Type B pancreatic cell (in vitro differentiated cells): ENCODE results near the gene C11orf54. TPM values are rescaled to one million over a fixed set of nuclear protein-coding genes. Genes with fewer than 3 reads are reported as not detected.
"Not testable (repeated sequence)": the region's sequence is repeated elsewhere in the genome, so short reads cannot be mapped to it uniquely, and the experiment has no call there.

ENCODE experiments used
- DNase-seq: peaks from one replicate; pipeline ENCODE4 v3.0.0; 2021; ENCODE audit warnings: mixed read lengths; ENCODE audit not compliant: unreplicated experiment; ENCODE audit errors: extremely low spot score
- H3K27ac Mint-ChIP-seq: 2 replicates; pipeline ENCODE4 v1.8.0; 2021; ENCODE audit warnings: mild to moderate bottlenecking, mixed read lengths
- H3K27me3 Mint-ChIP-seq: 2 replicates; pipeline ENCODE4 v1.8.0; 2021; ENCODE audit warnings: mixed read lengths
- H3K36me3 Mint-ChIP-seq: 2 replicates; pipeline ENCODE4 v1.8.0; 2021; ENCODE audit warnings: mixed read lengths
- H3K4me1 Mint-ChIP-seq: one replicate; pipeline ENCODE4 v1.8.0; 2021; ENCODE audit warnings: mixed read lengths; ENCODE audit not compliant: unreplicated experiment
- H3K4me3 Mint-ChIP-seq: 2 replicates; pipeline ENCODE4 v1.8.0; 2021; ENCODE audit warnings: mild to moderate bottlenecking, mixed read lengths
- H3K9me3 Mint-ChIP-seq: 2 replicates; pipeline ENCODE4 v1.8.0; 2021; ENCODE audit warnings: mixed read lengths
- total RNA-seq: library from RNA; stranded (reverse); gene quantifications from 2 replicates; pipeline ENCODE4 v1.2.1, GENCODE V29; 2021; ENCODE audit warnings: low replicate concordance
- TF ChIP-seq, protein P1 (sequence below): fragments of 200-600 bp; sonication (generic); conservative IDR thresholded peaks from 2 replicates; pipeline ENCODE4 v1.5.0; 2021; ENCODE audit warnings: antibody characterized with exemption, mild to moderate bottlenecking

The C11orf54 gene
- total RNA-seq, 1 donor from 2014 or later: 29.9 TPM

DNA sequence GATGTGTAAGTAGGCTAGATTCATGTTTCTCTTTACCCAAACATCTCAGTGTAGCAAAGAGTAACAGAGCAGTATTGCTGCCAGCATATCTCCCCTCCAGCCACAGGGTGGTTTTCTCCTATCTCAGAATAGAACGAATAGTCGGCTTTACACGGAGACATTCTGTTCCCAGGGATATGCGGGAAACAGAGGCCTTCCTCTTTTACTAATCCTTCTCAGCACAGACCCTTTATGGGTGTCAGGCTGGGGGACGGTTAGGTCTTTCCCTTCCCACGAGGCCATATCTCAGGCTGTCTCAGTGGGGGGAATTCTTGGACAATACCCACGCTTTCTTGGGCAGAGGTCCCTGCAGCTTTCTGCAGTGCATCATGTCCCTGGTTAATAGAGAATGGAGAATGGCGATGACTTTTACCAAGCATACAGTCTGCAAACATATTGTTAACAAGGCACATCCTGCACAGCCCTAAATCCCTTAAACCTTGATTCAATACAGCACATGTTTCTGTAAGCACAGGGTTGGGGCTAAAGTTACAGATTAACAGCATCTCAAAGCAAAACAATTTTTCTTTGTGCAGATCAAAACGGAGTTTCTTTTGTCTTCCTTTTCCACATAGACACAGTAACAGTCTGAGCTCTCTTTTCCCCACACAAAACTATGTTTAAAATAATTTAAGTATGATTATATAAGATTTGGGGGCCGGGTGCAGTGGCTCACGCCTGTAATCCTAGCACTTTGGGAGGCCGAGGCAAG is 3.7 kb downstream of the C11orf54 start:
- Mint-ChIP-seq H3K4me3 (peak overlapping the region; percentile 73), H3K27ac (peak overlapping the region; percentile 55), H3K4me1 (peaks cover 12% of the 10 kb centered on the region)
- not testable (repeated sequence) for H3K9me3 Mint-ChIP-seq, H3K27me3 Mint-ChIP-seq, DNase-seq, H3K36me3 Mint-ChIP-seq
- TF ChIP-seq, protein P1, sequence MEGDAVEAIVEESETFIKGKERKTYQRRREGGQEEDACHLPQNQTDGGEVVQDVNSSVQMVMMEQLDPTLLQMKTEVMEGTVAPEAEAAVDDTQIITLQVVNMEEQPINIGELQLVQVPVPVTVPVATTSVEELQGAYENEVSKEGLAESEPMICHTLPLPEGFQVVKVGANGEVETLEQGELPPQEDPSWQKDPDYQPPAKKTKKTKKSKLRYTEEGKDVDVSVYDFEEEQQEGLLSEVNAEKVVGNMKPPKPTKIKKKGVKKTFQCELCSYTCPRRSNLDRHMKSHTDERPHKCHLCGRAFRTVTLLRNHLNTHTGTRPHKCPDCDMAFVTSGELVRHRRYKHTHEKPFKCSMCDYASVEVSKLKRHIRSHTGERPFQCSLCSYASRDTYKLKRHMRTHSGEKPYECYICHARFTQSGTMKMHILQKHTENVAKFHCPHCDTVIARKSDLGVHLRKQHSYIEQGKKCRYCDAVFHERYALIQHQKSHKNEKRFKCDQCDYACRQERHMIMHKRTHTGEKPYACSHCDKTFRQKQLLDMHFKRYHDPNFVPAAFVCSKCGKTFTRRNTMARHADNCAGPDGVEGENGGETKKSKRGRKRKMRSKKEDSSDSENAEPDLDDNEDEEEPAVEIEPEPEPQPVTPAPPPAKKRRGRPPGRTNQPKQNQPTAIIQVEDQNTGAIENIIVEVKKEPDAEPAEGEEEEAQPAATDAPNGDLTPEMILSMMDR: peak; percentile 14

DNA sequence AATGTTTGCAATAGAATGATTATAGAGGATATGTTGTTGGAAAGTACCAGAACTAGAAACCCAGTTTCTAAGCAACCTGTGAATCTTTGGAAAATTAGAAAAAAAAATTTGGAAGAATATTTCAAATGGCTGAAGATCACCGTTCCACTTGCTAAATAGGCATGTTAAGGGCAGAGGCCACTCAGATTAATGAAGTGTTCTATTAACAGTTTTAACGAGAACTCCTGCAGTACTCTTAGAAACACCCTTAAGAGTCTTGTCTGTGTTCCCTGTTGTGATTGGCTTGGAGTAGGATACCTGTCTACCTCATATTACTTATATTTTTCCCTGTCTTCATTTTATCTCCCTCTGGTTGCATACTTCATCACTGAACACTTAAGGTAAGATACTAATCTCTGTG is 4.6 kb downstream of the C11orf54 start:
- no peak overlapping the region for H3K27ac Mint-ChIP-seq
- no peaks in the 10 kb centered on the region for H3K27me3 Mint-ChIP-seq
- DNase-seq: no peak
- peaks cover 3% of the 10 kb centered on the region for H3K36me3 Mint-ChIP-seq
- TF ChIP-seq, protein P1: no peak
- H3K4me3 Mint-ChIP-seq: no peak overlapping the region
- H3K9me3 Mint-ChIP-seq: no peaks in the 10 kb centered on the region
- H3K4me1 Mint-ChIP-seq: peaks cover 12% of the 10 kb centered on the region

DNA sequence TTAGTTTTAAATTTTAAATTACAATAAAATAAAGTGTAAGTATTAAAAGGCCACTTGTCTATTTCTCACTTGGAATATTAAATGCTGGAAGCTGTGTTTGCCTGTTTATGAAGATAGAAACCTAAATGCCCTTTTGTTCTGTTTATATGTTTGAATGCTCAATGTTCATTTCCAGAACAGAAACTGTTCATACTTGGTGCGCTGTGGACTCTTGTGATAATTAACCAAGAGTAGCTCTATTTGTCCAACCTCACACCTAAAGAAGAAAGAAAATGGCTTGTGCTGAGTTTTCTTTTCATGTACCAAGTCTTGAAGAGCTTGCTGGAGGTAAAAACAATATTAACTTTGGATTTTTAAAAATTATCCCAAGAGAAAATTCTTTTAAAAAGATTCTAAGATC is 5.7 kb downstream of the C11orf54 start:
- Mint-ChIP-seq H3K36me3 (peaks cover 4% of the 10 kb centered on the region), H3K9me3 (no peaks in the 10 kb centered on the region), H3K27me3 (no peaks in the 10 kb centered on the region), H3K27ac (no peak overlapping the region), H3K4me3 (no peak overlapping the region), H3K4me1 (peaks cover 12% of the 10 kb centered on the region)
- TF ChIP-seq, protein P1: no peak
- DNase-seq: no peak

DNA sequence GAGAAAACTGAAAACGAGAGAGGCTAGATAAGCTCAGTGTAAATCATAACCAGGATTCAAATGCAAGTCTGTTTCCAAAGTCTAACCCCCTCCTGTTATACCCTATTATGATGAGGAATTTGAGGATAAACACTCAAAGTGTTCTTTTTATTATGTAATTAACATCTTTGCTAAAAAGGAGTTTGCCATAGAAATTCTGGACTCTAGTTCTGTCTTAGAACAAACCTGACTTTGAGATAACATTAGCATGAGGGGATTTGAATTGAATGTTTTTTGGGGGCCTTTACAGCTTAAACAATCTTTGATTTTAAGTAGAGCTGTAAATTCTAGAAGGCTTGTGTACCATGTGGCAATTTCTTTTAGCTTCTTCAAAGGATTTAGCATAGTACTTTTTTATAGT is 9.5 kb downstream of the C11orf54 start:
- Mint-ChIP-seq H3K4me3 (no peak overlapping the region), H3K27me3 (no peaks in the 10 kb centered on the region), H3K9me3 (no peaks in the 10 kb centered on the region), H3K4me1 (peaks cover 3% of the 10 kb centered on the region), H3K27ac (no peak overlapping the region), H3K36me3 (peaks cover 11% of the 10 kb centered on the region)
- TF ChIP-seq, protein P1: no peak
- no peak for DNase-seq

DNA sequence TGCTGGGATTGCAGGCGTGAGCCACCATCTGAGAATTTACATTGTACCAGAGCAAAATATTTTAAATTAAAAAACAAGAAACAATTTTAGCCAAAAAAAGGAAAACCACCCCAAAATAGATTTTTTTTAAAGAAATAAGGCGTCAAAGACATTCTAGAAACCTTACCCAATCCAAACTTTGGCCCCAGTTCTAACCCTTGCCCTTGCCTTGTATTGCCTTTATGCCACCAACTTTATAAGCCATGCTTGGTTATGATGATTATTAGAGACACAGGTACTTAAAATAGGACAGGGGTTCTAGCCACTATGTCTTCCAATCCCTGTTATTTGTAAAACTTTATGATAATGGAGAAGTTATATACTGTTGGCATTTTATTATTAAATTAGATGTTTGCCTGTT is 11.8 kb downstream of the C11orf54 start:
- Mint-ChIP-seq H3K36me3 (peaks cover 11% of the 10 kb centered on the region), H3K27me3 (no peaks in the 10 kb centered on the region), H3K4me3 (no peak overlapping the region), H3K9me3 (no peaks in the 10 kb centered on the region), H3K4me1 (no peaks in the 10 kb centered on the region), H3K27ac (no peak overlapping the region)
- TF ChIP-seq, protein P1: no peak
- no peak for DNase-seq
